K562 (cell line): Measurements from ENCODE around the gene RPS8. TPM values are rescaled to one million over a fixed set of nuclear protein-coding genes. Genes with fewer than 3 reads are reported as not detected.

ENCODE experiments used
- ARNT ChIP-seq, 2 experiments: fragments of 450-650 bp; IDR thresholded peaks; 2 replicates each; pipeline ENCODE4 v1.6.1; 2016; ENCODE audit warnings: mild to moderate bottlenecking in 1 of 2
- BCL6 ChIP-seq: fragments of 250-450 bp; sonication (Bioruptor Pico); IDR thresholded peaks from 2 replicates; pipeline ENCODE4 v1.4.0; 2020
- EP400 ChIP-seq: fragments of 450-650 bp; IDR thresholded peaks from 2 replicates; pipeline ENCODE4 v1.6.1; 2017; ENCODE audit warnings: antibody characterized with exemption, mild to moderate bottlenecking, moderate library complexity
- EWSR1 ChIP-seq: fragments of 450-650 bp; IDR thresholded peaks from 2 replicates; pipeline ENCODE4 v1.6.1; 2018; ENCODE audit warnings: borderline replicate concordance, mild to moderate bottlenecking, low read depth, moderate library complexity; ENCODE audit not compliant: partially characterized antibody
- FOXA1 ChIP-seq: fragments of 450-650 bp; IDR thresholded peaks from 2 replicates; pipeline ENCODE4 v1.6.1; 2016; ENCODE audit warnings: mild to moderate bottlenecking, borderline replicate concordance
- GTF2A2 ChIP-seq: IDR thresholded peaks from 2 replicates; pipeline ENCODE4 v1.6.1; 2016; ENCODE audit warnings: mild to moderate bottlenecking, missing genetic modification characterization, missing compliant biosample characterization
- HDAC3 ChIP-seq: fragments of 450-650 bp; IDR thresholded peaks from 2 replicates; pipeline ENCODE4 v1.6.1; 2018; ENCODE audit warnings: borderline replicate concordance, mild to moderate bottlenecking, moderate library complexity; ENCODE audit not compliant: partially characterized antibody
- MAX ChIP-seq: sonication (generic); formaldehyde crosslinking; IDR thresholded peaks from 2 replicates; pipeline ENCODE4 v1.9.0; 2022; ENCODE audit warnings: mild to moderate bottlenecking, missing genetic modification reagents
- MTF1 ChIP-seq: fragments of 250-450 bp; sonication (Bioruptor Pico); IDR thresholded peaks from 2 replicates; pipeline ENCODE4 v1.9.0; 2021; ENCODE audit warnings: moderate library complexity, mild to moderate bottlenecking, inconsistent platforms, borderline replicate concordance
- PHB2 ChIP-seq: fragments of 450-650 bp; IDR thresholded peaks from 2 replicates; pipeline ENCODE4 v1.6.1; 2017; ENCODE audit warnings: low read depth
- PHF8 ChIP-seq: fragments of 200-600 bp; sonication (generic); IDR thresholded peaks from 2 replicates; pipeline ENCODE4 v1.6.1; 2012; ENCODE audit warnings: mixed run types, mild to moderate bottlenecking, inconsistent platforms, low read length, moderate library complexity, borderline replicate concordance
- RAD21 ChIP-seq, 2 experiments: fragments of 250-450 bp in 1 of 2; fragments of 450-650 bp in 1 of 2; sonication (Bioruptor Pico) in 1 of 2; formaldehyde crosslinking in 1 of 2; IDR thresholded peaks in 1 of 2; conservative IDR thresholded peaks in 1 of 2; 2 replicates each; pipeline versions ENCODE4 v1.4.0 to v1.8.0; 2020 to 2022; ENCODE audit warnings: mild to moderate bottlenecking in 2 of 2, moderate library complexity in 1 of 2
- RAD51 ChIP-seq: fragments of 450-650 bp; IDR thresholded peaks from 2 replicates; pipeline ENCODE4 v1.7.1; 2016; ENCODE audit warnings: low read depth, mild to moderate bottlenecking, borderline replicate concordance
- RBM22 ChIP-seq: fragments of 200-400 bp; formaldehyde crosslinking; IDR thresholded peaks from 2 replicates; pipeline ENCODE4 v1.6.1; 2018; ENCODE audit warnings: low read length, low read depth; ENCODE audit not compliant: poor library complexity, severe bottlenecking
- REST ChIP-seq, 2 experiments: fragments of 450-650 bp; formaldehyde crosslinking in 1 of 2; IDR thresholded peaks; 2 replicates each; pipeline versions ENCODE4 v1.4.0 to v1.6.1; 2014 to 2020; ENCODE audit warnings: mild to moderate bottlenecking in 2 of 2, borderline replicate concordance in 1 of 2, low read depth in 1 of 2
- SMARCE1 ChIP-seq: fragments of 450-650 bp; IDR thresholded peaks from 2 replicates; pipeline ENCODE4 v1.7.1; 2016; ENCODE audit warnings: mild to moderate bottlenecking
- U2AF1 ChIP-seq: fragments of 200-400 bp; formaldehyde crosslinking; optimal IDR thresholded peaks from 2 replicates; pipeline ENCODE3; 2017; ENCODE audit warnings: mild to moderate bottlenecking, low read depth, low read length, moderate library complexity
- WHSC1 ChIP-seq: IDR thresholded peaks from one replicate; pipeline ENCODE4 v1.6.1; 2012; ENCODE audit warnings: low read length, control low read depth, inconsistent platforms
- XRCC4 ChIP-seq: IDR thresholded peaks from one replicate; pipeline ENCODE4 v1.6.1; 2011; ENCODE audit not compliant: insufficient read depth, insufficient read length; ENCODE audit errors: extremely low read depth
- ZNF76 ChIP-seq: fragments of 250-450 bp; sonication (Bioruptor Pico); IDR thresholded peaks from 2 replicates; pipeline ENCODE4 v1.4.0; 2020; ENCODE audit warnings: mild to moderate bottlenecking, moderate library complexity, borderline replicate concordance
- polyA plus RNA-seq, 8 experiments: library from polyadenylated mRNA; depleted of rRNA in 4 of 8; stranded (reverse) in 5 of 8; unstranded in 3 of 8; fragments of >200 nt; fragmentation: Nextera tagmentation in 2 of 8; fragmentation: Illumina TruSeq in 1 of 8; extraction: Ambion mirVana in 2 of 8; extraction: Trizol in 1 of 8; gene quantifications; 2 replicates each; pipeline versions ENCODE4 v1.2.1 to v1.2.3, GENCODE V29; 2011 to 2014; ENCODE audit warnings: inconsistent platforms in 1 of 8, missing spikeins in 1 of 8
- total RNA-seq, 7 experiments: library from RNA; depleted of rRNA in 6 of 7; stranded (reverse); fragments of >200 nt in 6 of 7; fragmentation: Illumina TruSeq in 2 of 7; extraction: Trizol in 2 of 7; gene quantifications; 2 replicates each; pipeline versions ENCODE4 v1.2.1 to v1.2.3, GENCODE V29; 2011 to 2021; ENCODE audit warnings: low replicate concordance in 1 of 7

The RPS8 gene
- total and polyA plus RNA-seq, 9 of the 15 experiments (the other 6 are each of a cell fraction or from before 2014, with no cell fraction given) = 2,431 to 4,168 (median 3,109) TPM

GRCh38 chr1:44820328-44821239 lies 45.2 kb downstream of the RPS8 start (continued):
- TF ChIP-seq REST (IDR thresholded peaks at IDR 0.05; ENCODE audit: borderline replicate concordance) = no peak
- peak; percentile 0; the same call in 1 of the 2 replicates for TF ChIP-seq REST (CRISPR knock-in tag; IDR thresholded peaks at IDR 0.05; ENCODE audit: low read depth)
- no peak for TF ChIP-seq PHB2
- TF ChIP-seq EWSR1 = no peak
- no peak for TF ChIP-seq RAD21 (CRISPR knock-in tag; conservative IDR thresholded peaks at IDR 0.05 in 1 of 2, IDR thresholded peaks at IDR 0.05 in 1 of 2)
- no peak for TF ChIP-seq WHSC1
- no peak for TF ChIP-seq FOXA1
- TF ChIP-seq XRCC4 = no peak
- TF ChIP-seq SMARCE1 = no peak
- no peak for TF ChIP-seq HDAC3
- TF ChIP-seq U2AF1 = no peak
- TF ChIP-seq MTF1 (CRISPR knock-in tag) = no peak
- TF ChIP-seq GTF2A2 = no peak
- no peak for TF ChIP-seq EP400
- TF ChIP-seq ARNT (IDR thresholded peaks at IDR 0.05) = no peak
- no peak for TF ChIP-seq RBM22
- TF ChIP-seq MAX (CRISPR knock-in tag) = 0 out of 2 replicates have a peak, but pooled peaks have one; percentile 23
- TF ChIP-seq BCL6 = no peak
- no peak for TF ChIP-seq ZNF76
- no peak for TF ChIP-seq RAD51
- TF ChIP-seq PHF8 = peak; percentile 70; the same call in 1 of the 2 replicates
